Suppressor macrophage (primary cell): ENCODE data around the gene SEC24D.
"Not testable (repeated sequence)": the region's sequence is repeated elsewhere in the genome, so short reads cannot be mapped to it uniquely, and the experiment has no call there.

Experiments used
- DNase-seq, 4 experiments: peaks; one replicate each; pipeline ENCODE4 v3.0.0-alpha.2; 2020 to 2022
- total RNA-seq, 17 experiments: gene quantifications; one replicate each; lab custom pipeline; 2026; ENCODE audit warnings: mixed read lengths in 6 of 17, inconsistent platforms in 3 of 17; lab: John Stamatoyannopoulos, UW

The SEC24D gene, protein sequence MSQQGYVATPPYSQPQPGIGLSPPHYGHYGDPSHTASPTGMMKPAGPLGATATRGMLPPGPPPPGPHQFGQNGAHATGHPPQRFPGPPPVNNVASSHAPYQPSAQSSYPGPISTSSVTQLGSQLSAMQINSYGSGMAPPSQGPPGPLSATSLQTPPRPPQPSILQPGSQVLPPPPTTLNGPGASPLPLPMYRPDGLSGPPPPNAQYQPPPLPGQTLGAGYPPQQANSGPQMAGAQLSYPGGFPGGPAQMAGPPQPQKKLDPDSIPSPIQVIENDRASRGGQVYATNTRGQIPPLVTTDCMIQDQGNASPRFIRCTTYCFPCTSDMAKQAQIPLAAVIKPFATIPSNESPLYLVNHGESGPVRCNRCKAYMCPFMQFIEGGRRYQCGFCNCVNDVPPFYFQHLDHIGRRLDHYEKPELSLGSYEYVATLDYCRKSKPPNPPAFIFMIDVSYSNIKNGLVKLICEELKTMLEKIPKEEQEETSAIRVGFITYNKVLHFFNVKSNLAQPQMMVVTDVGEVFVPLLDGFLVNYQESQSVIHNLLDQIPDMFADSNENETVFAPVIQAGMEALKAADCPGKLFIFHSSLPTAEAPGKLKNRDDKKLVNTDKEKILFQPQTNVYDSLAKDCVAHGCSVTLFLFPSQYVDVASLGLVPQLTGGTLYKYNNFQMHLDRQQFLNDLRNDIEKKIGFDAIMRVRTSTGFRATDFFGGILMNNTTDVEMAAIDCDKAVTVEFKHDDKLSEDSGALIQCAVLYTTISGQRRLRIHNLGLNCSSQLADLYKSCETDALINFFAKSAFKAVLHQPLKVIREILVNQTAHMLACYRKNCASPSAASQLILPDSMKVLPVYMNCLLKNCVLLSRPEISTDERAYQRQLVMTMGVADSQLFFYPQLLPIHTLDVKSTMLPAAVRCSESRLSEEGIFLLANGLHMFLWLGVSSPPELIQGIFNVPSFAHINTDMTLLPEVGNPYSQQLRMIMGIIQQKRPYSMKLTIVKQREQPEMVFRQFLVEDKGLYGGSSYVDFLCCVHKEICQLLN
- total RNA-seq = 77.3 to 216 (median 134) reads per million in 17 experiments

DNA sequence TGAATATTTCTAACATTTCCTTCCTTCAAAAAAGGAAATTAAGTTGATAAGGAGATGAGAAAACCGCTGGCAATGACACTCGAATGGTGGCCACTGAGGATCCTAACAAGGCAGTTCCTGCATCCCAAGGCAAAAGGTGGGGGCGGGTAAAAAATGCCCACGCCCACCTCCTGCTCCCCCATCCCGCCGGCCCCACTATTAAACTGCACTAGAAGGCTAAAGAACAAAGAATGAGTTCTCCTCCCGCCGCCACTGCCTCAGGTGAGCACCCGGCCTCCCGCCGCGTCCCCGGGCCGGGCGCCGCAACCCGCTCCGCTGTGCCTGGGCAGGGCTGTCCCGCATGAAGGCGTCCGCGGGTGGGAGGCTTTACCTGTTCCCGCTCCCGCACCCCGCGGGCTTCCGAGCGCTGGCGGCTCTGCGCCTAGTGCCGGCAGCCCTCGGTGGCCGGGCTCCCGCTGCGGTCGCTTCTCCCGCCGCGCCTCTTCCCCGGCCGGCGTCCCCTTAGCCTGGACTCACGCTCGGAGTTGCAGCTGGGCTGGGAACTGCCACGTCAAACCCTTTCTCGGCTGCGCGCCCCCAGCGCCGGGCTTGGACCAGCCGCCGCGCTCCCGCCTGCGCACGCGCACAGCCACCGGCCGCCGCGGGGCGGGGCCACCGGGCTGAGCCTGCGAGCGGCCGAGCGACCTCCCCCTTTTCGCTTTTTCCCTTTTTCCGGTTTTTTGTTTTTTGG lies at the start of gene SEC24D:
SEC24D (minus strand) TSS at position 556 of the 730 bp plus-strand sequence. CDS start 2,430 bp downstream, outside the sequence.
- DNase-seq = peak; percentile 94 to 97 (median 96)

- no peak for DNase-seq
Measured at GRCh38 chr4:118884716-118885115, 48.8 kb upstream of the SEC24D start.

GRCh38 chr4:118883861-118884260 lies 47.9 kb upstream of the SEC24D start:
- no peak for DNase-seq

DNA sequence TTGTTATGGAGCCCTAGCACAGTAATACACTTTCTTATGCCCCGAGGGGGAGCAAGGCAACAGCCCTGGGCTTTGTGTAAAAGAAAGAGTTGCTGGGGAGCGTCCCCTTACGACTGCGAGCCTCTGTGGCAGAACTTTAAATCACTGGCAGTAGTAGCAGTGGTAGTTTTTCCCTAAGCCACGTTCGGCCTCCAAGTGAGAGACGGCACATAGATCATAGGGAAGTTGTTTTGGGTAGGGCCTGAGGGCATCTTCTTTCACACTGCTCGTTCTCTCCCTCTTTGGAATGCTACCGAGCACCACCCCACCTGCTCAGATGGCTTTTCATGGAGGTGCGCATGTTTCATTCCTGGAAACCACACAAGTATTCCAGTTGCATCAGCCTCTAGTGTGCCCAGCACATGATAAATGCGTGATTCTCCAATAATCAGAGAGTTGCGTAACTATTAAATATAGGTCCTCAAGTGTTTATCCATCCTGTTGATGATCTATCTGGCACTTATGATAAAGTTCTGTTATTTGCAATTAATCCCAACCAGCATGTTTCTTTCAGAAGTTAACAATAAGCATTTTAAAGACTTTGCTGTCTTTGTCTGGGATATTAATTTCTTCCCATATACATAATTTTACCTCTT lies 45.7 kb upstream of the SEC24D start:
- no peak for DNase-seq

GRCh38 chr4:118879409-118879808 lies 43.5 kb upstream of the SEC24D start:
- DNase-seq = no peak

DNA sequence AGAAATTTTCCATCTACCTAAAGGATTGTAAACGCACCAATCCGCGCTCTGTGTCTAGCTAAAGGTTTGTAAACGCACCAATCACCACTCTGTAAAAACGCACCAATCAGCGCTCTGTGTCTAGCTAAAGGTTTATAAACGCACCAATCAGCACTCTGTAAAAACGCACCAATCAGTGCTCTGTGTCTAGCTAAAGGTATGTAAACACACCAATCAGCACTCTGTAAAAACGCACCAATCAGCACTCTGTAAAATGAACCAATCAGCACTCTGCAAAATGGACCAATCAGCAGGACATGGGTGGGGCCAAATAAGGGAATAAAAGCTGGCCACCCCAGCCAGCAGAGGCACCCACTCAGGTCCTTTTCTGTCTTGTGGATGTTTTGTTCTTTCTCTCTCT lies 42.6 kb upstream of the SEC24D start:
- DNase-seq = not testable (repeated sequence)

DNA sequence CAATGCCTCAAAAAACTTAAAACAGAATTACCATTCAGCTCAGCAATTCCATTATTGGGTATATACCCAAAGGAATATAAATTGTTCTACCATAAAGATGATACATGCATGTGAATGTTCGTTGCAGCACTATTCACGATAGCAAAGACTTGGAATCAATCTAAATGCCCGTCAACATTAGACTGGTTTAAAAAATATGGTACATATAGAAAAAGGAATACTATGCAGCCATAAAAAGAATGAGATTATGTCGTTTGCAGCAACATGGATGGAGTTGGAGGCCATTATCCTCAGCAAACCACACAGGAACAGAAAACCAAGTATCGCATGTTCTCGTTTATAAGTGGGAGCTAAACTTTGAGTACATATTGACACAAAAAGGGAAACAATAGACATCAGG lies 41.9 kb upstream of the SEC24D start:
- no peak for DNase-seq

DNA sequence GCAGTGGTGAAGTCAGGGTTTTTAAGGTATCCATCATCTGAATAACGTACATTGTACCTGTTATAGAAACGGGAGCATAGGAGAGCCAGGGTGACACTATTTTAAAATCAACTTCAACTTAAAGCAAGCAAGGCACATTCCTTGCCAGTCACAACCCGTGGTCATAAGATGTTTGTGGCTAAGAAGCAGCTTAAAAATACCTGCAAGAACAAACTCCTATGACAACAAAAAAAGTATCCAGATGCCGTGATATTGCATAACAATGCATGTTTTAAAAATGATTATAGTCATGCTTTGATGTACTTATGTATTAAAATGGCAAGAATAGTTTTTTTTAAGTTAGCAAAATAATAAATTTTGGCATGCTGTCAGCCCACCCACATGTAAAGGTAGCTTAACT lies 36.3 kb upstream of the SEC24D start:
- DNase-seq = no peak

DNA sequence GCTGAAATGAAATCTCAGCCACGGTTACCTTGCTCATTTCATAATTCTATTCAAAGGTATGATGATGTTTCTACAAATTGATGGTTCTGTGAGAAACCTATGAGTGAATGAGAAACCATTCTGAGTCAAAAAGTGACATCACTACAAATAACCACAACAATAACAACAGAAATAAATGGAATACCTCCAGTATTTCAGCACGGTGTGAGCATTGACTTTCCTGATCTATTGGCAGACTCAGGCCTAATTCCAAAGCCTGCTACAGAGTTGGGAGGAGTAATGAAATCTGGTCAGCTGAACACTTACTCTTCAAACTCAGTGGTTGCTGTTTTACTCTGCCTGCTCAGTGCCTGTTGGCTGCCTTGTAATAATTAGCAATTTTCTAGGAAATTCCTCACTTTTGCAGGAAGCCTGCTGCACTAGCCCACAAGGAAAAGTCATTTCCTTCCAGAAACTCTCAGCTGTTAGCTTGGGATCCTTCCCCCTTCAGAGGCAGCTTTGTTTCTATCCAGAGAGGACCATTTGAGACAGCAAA lies 33.9 kb upstream of the SEC24D start:
- DNase-seq = no peak

- no peak for DNase-seq
Measured at GRCh38 chr4:118867311-118868067, 31.6 kb upstream of the SEC24D start.

- DNase-seq = no peak
Measured at GRCh38 chr4:118866442-118866841, 30.5 kb upstream of the SEC24D start.

- peak in 3 of 4 experiments; percentile 44 to 48 (median 44) for DNase-seq
Measured at GRCh38 chr4:118865091-118865708, 29.3 kb upstream of the SEC24D start.

DNA sequence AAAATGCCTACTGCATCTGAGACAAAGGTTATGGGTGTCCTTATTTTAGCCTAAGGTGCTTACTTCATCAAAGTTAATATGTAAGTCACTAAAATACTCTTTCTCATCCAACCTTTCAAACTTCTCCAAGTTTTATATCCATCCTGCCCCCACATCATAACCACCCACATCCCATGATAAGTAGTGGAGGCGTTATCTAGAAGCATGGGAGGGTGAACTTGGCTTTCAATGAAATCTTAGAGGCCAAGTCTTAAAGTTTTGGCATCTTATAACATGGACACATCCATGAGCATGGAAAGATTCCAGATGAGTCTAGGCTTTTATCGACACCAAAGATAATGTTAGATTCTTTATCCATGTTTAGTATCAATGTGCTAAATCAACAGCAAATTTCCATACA lies 22.9 kb upstream of the SEC24D start:
- no peak for DNase-seq

DNA sequence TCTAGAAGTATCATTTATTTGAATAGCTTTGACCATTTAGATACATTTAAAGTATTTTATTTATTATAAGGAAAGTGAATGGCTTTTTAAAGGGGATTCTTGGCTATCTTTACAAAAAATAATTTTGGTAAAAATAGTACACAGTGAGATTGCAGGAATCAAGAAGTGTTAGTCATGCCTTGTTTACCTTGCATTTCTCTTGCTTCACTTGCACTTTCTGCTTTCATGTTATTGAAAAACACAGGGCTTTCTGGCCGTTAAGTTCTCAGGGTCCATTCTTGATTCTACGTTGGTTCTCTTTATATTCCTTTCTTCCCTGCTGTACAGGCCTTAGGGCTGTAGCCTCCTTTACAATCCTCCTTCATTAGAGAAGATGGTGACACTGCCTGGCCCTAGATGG lies 21.8 kb upstream of the SEC24D start:
- DNase-seq = no peak

DNA sequence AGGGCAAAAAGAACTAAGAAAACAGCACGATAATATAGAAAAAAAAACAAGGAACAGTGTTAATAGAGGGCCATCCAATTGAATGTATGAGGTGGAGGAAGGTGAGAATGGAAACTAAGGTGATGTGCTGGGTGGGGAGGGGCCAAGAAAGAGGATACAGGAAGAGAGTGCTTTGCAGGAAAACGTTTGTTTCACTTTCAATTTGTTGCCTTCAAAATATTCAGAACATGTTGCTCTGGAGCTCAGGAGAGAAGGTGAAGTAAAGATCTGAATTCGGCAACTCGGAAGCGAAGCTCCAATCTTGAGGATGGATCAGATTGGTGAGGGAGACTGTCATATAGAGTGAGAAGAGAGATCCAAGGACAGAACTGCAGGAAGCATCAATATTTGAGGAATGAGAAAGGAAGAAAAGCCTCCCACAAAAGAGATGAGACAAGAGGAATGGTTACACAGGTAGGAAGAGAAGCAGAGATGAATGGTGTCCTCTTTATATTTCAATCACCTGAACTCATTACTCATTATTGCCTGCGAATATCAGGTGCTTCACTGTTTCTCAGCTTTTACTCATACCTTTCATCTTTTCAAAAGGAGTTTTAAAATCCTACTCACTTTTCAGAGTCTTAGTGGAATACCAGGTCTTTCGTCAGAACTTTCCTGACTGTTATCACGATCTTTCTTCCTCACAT lies 14.7 kb upstream of the SEC24D start:
- DNase-seq = peak in 1 of 4 experiments; percentile 36

GRCh38 chr4:118849867-118850487 lies 14.1 kb upstream of the SEC24D start:
- no peak for DNase-seq

DNA sequence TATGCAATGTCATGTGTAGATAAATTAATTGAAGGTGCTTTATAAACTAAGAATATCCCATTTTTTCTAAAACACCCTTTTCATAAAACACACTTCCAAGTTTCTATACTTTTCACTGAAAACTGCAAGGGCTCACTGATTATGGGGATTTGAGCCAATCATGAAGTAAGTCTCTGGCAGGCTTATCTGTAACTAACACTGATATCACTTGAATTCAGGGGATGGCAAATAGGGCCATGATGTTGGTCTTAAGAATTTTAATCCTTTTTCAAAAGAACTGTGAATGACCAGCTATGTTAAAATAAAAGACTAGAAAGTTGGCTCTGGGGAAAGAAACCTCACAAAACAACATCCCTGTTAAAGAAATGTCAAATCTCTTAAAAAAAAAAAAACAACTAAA lies 13.0 kb upstream of the SEC24D start:
- DNase-seq = no peak

DNA sequence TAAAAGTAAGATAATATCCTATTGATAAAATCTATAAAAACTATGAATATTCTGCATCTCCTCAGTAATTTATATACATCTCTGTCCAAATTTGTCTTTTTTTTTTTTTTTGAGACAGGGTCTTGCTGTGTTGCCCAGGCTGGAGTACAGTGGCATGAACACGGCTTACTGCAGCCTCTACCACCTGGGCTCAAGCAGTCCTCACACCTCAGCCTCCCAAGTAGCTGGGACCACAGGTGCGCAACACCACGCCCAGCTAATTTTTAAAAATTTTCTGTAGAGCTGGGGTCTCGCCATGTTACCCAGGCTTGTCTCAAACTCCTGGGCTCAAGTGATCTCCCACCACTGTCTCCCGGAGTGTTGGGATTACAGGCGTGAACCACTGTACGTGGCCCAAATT lies 12.3 kb upstream of the SEC24D start:
- DNase-seq = no peak

DNA sequence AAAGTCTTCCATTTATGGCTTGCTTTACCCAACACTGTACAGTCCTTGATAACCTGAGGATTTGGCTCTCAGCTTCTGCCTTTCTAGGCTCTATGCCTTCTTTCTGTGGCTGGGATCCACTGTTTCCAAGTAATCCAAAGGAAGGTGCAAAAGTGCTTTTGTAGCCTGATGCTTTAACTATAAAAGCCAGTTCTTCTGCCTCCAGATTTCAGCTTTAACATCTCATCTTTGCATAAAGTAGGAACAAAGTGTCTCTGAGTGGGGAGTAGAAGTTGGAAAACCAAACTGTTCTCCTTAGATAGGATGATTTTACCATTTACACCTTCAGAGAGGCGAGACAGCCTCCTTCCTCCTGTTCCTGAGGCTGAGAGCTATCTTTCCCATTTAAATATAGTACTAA lies 11.1 kb upstream of the SEC24D start:
- DNase-seq = no peak
